ENCODE results near the gene MUS81.

The MUS81 gene

DNA sequence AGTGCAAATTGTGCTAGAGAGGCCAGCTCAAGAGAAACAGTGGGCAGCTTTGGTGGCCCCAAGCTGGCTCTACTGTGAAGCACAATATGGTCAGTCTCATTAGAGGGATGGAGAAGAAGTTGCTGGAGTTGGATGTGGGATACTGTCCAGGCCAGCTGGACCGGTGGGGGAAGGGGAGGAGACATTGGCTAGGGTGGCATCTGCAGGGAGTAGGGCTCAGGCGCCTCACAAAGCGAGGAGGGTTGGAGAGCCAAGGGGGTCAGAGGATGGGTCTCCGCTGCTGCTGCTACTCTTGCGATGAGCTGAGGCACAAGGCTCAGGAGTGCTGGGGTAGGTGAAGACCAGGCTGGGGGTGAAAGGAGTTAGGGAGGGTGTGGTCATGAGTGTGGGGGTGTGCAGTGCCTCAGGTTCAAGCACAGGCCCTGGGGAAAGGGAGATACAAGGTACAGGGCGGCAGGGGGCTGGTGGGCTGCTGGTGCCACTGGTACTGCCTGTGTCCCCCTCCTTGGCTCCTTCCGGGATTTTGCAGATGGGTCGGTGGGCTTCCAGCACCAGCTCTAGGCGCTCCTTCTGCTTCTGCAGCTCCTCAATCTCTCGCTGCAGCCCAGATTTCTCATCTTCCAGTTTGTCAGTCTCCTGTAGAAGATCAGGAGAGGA lies 32.6 kb downstream of the MUS81 start:
- no peak for DNase-seq (ENCODE audit: low read depth)

DNA sequence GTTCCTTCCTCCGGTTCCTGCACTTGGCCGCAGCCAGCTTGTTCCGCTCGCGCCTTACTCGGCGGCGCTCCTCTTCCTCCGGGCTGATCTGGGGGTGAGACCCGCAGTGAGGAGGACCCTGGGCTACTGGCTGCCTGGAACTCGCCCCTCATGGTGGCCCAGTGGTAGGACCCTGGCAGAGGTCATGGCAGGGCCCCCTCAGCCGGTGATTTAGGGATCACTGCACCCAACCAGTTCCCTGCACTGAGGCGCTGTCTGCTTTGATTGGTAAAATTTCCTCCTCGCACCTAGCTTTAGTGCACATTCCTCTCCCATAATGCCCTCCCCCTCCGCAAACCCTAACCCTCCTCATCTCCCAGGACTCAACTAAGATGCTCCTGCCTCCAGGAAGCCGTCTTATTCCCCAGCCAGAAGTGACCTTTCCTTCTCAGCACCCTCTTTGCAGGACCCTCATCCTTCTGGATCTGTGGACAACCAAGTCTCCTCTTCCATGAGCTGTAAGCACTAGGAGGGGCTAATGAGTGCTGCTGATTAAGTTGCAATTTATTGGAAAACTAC lies 33.9 kb downstream of the MUS81 start:
- no peak for DNase-seq (ENCODE audit: low read depth)

DNA sequence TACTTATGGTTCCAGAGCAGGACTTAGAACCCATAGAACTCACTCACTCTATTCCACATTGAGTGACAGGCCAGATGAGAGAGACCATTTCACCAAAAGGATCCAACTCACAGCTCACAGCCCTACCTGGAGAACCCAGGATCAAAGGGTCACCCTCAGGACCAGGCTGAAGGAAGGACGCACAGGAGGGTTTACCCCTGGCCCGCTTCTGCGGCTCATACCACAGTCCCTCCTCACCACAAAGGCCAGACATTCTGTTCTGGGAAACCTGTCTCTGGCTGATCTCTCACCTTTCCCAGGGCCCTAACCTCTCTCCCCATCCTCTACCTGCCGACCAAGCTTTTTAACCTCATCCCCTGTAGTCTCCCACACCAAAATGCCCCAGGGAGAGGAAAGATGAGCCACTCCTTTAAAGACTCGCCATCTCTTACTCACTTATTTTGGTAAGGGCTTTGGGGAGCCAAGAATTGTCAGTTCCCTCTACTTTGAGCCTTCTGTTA lies 35.3 kb downstream of the MUS81 start:
- no peak for DNase-seq (ENCODE audit: low read depth)

DNA sequence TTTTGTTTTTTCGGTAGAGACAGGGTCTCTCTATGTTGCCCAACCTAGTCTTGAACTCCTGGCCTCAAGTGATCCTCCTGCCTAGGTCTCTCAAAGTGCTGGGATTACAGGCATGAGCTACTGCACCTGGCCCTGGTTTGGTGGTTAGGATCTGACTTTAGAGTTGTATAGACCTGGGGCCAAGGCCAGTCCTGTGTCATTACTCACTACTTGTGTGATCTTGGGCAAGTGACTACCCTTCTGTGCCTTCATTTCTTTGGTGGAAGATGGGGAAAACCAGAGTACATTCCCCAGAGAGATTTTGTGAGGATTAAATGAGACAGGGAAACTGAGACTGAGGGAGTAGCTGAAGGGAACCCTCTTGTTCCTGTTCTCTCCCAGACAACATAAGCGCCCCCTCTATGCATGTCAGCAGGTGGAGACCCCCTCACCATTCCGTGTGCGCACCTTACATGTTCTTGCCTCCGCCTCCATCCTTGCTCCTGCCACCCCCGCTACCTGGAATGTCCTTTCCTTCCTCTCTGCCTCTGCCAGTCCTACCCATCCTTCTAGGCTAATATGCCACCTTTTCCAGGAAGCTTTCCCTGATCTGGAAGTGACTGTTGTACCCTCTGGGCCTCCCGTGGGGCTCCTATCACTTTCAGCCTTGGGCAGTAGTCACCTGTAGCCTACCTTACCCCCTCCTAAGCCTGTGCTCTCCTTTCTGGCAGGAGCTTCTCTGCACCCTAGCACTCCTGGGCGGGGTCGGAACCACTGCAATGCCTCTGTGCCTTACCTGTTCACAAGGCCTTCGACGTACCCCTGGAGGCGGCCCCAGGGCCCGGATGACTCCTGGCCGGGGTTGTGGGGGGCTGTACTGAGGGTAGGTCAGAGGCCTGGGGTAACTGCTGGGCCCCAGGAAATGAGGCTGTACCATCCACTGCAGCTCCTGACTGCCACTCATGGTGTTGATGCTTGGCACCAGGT lies 36.1 kb downstream of the MUS81 start:
- DNase-seq (ENCODE audit: low read depth) = no peak

DNA sequence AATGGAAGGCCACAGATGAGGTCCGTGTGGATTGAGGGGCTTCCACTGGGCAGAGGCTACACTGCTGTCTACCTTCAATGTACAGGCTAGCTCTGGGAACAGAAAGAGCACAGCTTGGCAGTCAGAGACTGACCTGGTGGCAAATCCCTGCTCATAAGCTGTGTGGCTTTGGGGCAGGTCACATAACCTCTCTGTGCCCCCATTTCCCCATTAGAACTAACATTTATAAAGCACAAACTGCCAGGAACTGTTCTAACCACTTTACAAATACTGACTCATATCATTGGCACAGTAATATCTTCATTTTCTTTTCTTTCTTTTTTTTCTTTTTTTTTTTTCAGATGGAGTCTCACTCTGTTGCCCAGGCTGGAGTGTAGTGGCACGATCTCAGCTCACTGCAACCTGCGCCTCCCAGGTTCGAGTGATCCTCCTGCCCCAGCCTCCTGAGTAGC lies 36.8 kb downstream of the MUS81 start:
- no peak for DNase-seq (ENCODE audit: low read depth)

DNA sequence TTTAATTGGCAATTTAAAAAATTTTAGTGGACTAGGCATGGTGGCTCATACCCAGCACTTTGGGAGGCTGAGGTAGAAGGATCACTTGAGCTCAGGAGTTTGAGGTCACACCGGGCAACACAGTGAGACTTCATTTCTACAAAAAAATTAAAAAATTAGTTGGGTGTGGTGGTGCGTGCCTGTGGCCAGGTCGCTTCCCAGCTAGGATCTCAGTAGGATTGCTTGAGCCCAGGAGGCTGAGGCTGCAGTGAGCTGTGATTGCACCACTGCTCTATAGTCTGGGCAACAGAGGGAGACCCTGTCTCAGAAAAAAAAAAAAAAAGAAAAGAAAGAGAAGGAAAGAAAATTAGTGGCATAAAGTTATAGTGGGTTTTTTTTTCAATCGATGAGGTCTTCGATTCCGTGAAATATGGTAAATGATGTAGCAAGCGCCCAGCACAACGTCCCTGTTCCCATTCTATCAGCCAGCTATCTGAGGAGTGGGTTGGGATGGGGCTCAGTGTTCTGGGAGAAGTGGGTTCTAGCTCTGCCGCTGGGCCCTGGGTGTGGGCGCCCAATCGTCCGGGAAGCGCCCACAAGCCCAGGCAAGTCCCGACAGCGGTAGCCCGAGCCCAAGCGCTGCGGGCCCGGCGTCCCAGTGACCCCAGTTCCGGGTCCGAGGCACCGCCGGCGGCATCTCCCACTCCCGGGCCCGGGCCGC lies 38.6 kb downstream of the MUS81 start:
- DNase-seq (ENCODE audit: low read depth) = no peak

DNA sequence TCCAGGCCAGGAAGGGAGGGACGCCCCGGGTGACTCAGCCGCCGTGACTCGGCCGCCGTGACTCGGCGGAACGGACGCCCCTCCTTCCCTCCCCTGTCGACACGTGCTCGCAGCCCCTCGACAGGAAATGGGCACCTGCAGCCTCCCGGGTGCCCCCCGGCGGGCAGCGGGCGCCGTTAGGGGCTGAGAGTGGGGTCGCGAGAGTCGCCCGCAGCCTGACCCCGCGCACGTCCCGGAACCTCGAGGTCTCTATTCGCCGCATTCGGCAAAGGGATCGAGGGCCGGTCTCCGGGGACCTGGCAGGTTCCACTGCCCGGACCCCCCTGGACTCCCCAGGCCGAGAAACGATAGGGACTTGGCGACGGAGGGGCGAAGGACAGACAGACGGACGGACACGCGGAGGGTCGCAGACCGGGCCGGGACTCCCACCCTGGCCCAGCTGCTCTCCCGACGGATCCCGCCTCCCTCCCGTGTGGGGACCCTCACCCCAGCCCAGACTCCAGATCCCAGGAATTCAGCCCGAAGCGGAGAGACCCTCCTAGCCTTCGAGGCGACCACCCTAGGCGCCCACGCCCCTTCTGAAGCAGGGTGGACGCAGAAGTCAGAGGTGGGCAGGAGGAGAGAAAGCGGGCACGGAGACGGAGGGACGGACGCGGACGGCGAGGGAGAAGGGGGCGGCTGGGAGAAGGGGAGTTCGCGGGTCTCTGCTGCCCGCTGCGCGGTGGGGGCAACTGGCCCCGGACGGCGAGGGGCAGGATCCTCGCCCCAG lies 39.3 kb downstream of the MUS81 start:
- peak; percentile 77 for DNase-seq (ENCODE audit: low read depth)

DNA sequence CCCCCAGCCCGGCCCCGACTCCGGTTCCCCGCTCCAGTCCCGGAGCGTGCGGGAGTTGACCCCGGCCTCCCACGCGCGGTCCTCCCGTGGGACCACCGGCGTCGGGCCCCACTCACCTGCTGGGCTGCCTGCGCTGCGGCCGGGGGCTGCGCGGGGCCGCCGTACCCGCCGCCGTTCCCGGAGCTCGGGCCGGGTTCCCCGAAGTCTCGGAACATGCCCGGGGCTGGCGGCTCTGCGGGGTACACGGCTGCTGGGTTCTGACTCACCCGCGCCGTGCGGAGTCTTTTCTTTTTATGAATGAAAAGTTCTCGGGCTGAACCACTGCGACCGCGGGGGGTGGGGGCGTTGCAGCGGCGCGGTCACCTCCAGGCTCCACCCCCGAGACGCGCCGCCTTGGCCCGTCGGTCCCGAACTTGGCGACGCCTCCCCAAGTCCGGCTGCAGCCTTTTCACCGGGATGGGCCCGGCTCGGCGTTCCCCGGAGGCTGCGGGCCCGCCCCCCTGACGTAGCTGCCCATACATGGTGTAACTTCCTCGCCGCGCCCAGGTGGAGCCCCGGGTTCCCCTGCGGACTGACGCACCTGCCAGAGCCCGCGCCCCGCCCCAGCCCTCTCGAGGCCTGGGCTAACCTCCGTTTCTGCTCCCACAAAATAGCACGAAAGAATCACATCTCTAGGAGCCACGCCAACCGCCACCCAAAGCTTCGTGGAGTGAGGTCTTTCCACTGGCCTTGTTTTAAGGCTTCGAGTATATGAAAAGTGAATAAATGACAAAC lies 40.1 kb downstream of the MUS81 start, which contains the start of gene FOSL1:
Gene FOSL1, minus strand, starts transcription at position 264 of the 774 bp plus-strand sequence. Its CDS starts 49 bp downstream, at position 215.
- DNase-seq (ENCODE audit: low read depth) = peak; percentile 94

DNA sequence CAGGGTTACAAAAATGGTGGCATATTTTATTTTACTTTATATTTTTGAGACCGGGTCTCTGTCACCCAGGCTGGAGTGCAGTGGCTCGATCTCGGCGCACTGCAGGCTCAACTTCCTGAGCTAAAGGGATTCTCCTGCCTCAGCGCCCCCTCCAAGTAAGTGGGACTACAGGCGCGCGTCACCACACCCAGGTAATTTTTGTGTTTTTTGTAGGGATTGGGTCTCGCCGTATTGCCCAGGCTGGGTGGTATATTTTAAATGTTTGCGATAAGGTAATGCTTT lies 40.6 kb downstream of the MUS81 start:
- no peak for DNase-seq (ENCODE audit: low read depth)

DNA sequence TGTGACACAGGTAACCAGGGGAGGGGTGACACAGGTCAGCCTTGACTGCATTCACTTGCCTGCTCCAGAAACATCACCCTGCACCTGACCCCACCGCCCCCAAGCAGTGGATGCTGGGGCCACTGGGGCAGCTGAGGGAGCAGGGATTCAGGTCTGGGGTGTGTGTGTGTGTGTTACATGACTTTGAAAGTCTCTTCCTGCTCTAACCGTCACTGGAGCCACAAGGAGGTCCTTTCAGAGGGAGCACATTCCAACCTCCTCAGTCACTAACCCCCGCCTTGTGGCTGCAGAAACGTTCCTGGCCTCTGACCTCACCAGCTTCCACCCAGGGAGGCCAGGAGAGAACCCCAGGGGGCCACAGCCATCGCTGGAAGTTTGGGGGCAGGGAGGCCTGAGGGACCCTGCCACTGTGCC lies 42.8 kb downstream of the MUS81 start:
- no peak for DNase-seq (ENCODE audit: low read depth)

DNA sequence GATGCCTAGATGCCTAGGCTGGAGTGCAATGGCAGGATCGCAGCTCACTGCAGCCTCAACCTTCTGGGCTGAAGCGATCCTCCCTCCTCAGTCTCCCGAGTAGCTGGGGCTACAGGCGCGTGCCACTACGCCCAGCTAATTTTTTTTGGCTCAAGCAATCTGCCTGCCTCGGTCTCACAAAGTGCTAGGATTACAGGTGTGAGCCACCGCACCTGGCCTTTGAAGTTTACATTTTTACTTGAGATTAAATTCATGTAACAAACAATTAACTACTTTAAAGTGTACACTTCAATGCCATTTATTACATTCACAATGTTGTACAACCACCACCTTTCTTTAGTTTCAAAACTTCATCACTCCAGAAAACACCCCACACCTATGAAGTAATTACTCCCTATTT lies 43.5 kb downstream of the MUS81 start:
- DNase-seq (ENCODE audit: low read depth) = no peak

DNA sequence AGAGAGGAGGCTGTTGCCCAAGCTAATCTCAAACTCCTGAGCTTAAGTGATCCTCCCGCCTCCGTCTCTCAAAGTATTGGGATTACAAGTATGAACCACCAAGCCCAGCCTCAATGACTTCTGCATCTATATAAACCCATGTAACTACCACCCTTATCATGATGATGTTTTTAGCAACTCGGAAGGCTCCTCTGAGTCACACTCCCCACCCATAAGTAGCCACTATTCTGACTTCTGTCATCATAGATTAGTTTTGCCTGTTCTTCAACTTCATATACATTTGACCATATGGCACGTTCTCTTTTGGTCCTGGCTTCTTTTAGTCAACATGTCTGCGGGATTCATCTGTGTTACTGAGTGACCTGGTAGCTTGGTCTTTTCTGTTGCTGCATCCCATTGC lies 46.4 kb downstream of the MUS81 start:
- no peak for DNase-seq (ENCODE audit: low read depth)

DNA sequence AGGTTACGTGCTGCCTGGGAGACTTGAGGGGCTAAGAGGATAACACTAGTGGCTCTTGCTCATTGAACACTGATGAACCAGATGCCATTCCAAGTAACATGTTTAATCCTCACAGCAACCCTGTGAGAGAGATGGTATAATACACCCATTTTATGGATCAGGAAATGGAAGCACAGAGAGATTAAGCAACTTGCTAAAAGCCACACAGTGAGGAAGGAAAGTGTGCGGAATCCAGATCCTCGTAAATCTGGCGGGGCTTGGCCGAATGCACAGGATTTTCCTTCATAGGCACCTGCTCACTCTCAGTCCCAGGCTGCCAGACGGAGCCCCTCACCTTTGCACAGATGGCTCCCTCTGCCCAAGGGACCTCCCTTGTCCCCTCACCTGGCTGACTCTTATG lies 47.6 kb downstream of the MUS81 start:
- DNase-seq (ENCODE audit: low read depth) = no peak

DNA sequence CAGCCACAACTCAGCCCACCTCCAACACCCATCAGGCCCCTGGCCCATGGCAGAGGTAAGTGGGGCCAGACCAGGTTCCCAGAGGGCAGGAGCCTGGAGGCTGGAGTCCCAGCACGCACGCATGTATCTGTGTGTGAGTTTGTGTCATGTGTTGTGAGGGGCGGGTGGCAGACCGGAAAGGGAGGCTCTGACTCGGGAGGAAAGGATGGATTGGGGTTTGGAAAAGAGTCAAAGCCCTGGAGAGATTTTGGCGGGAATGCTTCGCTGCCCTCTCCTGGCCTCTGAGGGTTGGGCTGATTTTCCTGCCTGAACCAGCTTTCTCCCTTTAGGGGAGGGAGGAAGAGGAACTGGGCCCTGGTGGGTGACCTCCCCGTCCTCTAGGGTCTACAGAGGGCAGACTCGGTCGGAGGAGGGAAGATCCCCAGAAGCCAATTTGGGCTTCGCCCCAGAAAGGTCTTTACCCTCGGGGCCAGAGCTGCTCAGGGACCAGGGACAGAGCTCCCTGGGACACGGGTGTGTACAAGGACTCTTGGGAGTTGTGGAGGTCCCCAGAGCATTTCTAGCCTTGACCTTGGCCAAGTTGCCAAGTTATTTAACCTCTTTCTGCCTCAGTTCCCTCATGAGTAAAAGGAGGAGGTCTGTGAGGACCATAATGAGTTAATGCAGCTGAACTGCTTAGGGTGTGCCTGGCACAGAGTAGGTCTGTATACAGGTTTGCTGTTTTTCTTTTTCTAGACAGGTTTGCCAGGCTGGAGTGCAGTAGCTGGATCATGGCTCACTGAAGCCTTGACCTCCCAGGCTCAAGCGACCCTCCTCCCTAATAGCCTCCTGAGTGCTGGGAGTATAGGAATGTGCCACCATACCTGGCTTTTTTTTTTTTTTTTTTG lies 51.7 kb downstream of the MUS81 start:
- DNase-seq (ENCODE audit: low read depth) = no peak

DNA sequence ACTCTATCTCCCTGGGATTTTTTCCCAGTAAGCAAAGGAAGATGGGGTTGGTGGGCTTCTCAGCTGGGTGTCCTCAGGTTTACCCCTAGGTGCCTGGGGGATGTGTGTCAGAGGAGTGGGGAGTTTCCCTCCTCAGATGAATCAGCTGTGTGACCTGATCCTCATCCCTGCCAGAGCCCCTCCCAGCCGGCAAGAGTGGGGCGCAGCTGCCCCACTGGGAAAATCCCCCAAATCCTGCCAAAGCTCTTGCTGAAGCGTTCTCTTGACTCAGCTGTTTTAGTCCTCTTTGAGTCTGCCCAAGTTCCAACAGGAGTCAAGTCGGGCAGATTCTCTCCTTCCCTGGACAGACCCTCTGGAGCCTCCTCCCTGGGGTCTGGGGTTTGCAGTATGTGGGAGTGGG lies 52.6 kb downstream of the MUS81 start:
- no peak for DNase-seq (ENCODE audit: low read depth)

DNA sequence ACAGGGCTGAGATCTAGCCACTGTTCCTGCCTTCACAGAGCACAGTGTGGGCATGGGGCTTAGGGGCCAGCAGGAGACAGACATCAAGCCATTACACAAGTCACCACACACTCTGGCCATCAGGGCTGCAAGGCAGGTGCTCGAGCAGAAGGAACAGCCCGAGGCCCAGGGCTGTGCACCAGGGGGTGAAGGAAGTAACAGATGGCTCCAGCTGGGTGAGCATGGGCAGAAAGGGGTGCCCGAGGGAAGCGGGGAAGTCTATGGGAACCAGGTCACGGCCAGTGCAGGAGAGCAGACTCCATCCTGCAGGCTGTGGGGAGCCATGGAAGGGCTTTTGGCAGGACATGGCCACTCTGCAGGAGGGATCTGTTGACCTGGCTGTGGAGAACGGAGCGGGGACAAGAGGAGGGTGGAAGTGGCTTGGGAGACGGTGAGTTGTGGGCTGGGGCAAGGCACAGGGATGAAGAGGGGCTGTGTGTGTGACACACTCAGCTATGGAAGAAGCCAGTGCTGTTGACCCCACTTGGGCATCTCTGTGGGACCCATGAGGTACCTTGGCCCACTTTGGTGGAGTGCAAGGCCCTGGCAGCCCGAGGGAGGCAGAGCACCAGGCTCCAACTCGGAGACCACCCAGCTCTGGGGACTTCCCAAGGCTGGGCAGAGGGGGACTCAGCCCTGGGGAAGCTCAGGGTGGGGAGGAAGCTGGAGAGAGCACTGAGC lies 55.0 kb downstream of the MUS81 start:
- DNase-seq (ENCODE audit: low read depth) = no peak

DNA sequence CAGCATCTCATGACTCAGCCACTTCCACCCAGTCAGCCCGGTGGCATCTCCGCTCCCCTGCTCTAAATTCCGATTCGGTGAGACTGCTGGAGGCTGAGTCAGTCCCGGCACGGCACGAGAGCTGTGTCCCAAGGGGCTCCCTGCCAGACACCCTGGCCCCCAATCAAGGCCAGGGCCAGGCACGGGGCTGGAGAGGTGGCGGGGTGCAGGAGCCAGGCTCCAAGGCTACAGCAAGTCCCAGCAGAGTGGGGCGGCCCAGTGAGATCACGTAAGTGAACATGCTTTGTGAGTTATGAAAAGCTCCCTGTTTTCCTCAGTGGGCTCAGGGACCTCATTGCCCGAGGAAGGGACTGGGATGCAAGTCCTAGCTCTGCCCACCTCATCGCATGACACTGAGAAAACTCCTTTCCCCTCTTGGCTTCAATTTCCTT lies 55.6 kb downstream of the MUS81 start:
- DNase-seq (ENCODE audit: low read depth) = no peak
